Kidney (tissue), 14 donors: ENCODE results near the gene USP6NL. TPM values are rescaled to one million over a fixed set of nuclear protein-coding genes. Genes with fewer than 3 reads are reported as not detected.

Source experiments
- DNase-seq, 5 donors: peaks; one replicate each; pipeline ENCODE4 v3.0.0-alpha.2; 2013 to 2020
- FAIRE-seq: peaks from 2 replicates; lab custom pipeline; 2012; peaks lifted over from hg19 to GRCh38; lab: Jason Lieb, UNC
- H3K27ac ChIP-seq, 2 donors: one replicate each; pipeline ENCODE4 v1.7.0; 2013; ENCODE audit warnings: low read depth in 2 of 2, low read length in 2 of 2, inconsistent platforms in 1 of 2
- H3K27me3 ChIP-seq: one replicate; pipeline ENCODE4 v1.7.1; 2013; ENCODE audit warnings: low read length, inconsistent platforms; ENCODE audit not compliant: control insufficient read depth, insufficient read depth
- H3K36me3 ChIP-seq, 3 donors: one replicate each; pipeline versions ENCODE4 v1.7.0 to v1.7.1; 2013; ENCODE audit warnings: low read length in 3 of 3, control low read depth in 1 of 3, inconsistent platforms in 1 of 3; ENCODE audit not compliant: insufficient read depth in 3 of 3, control insufficient read depth in 2 of 3
- H3K4me1 ChIP-seq, 3 donors: one replicate each; pipeline versions ENCODE4 v1.7.0 to v1.7.1; 2013; ENCODE audit warnings: low read length in 3 of 3, inconsistent platforms in 1 of 3, low read depth in 1 of 3; ENCODE audit not compliant: control insufficient read depth in 2 of 3, insufficient read depth in 2 of 3
- H3K4me3 ChIP-seq, 3 donors: one replicate each; pipeline versions ENCODE4 v1.7.0 to v1.8.1; 2013; ENCODE audit warnings: low read length in 3 of 3, control low read depth in 1 of 3, inconsistent platforms in 1 of 3
- H3K9ac ChIP-seq, 3 donors: one replicate each; pipeline versions ENCODE4 v1.7.0 to v1.7.1; 2013; ENCODE audit warnings: low read length in 3 of 3, control low read depth in 1 of 3, inconsistent platforms in 1 of 3
- H3K9me3 ChIP-seq, 3 donors: one replicate each; pipeline versions ENCODE4 v1.7.0 to v1.7.1; 2013; ENCODE audit warnings: low read length in 3 of 3, control low read depth in 1 of 3, inconsistent platforms in 1 of 3; ENCODE audit not compliant: control insufficient read depth in 2 of 3, insufficient read depth in 1 of 3
- intact Hi-C: fragments of 100-400 bp; cut with DNase I; formaldehyde crosslinking; loops from one replicate; pipeline ENCODE4 v1.11.1; 2022
- polyA plus RNA-seq: library from polyadenylated mRNA; stranded (reverse); fragments of 350-450 nt; fragmentation: Illumina TruSeq; extraction: RNeasy Lipid Tissue Mini Kit (QIAGEN cat#74804); gene quantifications from one replicate; pipeline ENCODE4 v1.2.3, GENCODE V29; 2014; ENCODE audit warnings: low read depth, low replicate concordance; ENCODE audit not compliant: insufficient read depth
- total RNA-seq: library from RNA; stranded (reverse); fragmentation: NEBNext Ultra II Directional; extraction: Animal tissue kit (Norgen Biotek cat#: 25700); gene quantifications from one replicate; pipeline ENCODE4 v1.2.1, GENCODE V29; 2021
- TF ChIP-seq, protein P1 (sequence below): IDR thresholded peaks from 3 replicates; pipeline ENCODE4 v1.5.1; 2012; ENCODE audit warnings: mild to moderate bottlenecking, moderate library complexity, borderline replicate concordance; ENCODE audit not compliant: insufficient read depth; ENCODE audit errors: extremely low read depth
- donor health status: control.
- donor health status: control.
- donor health status: control.
- donor health status: control.
- donor health status: control.
- donor health status: DM: yes; HTN: yes; CAD: no.
- donor health status: Normal renal cell carcinoma (clear cell type).

USP6NL gene
- total and polyA plus RNA-seq, 2 donors from 2014 or later = 4.5 to 17.7 TPM

DNA sequence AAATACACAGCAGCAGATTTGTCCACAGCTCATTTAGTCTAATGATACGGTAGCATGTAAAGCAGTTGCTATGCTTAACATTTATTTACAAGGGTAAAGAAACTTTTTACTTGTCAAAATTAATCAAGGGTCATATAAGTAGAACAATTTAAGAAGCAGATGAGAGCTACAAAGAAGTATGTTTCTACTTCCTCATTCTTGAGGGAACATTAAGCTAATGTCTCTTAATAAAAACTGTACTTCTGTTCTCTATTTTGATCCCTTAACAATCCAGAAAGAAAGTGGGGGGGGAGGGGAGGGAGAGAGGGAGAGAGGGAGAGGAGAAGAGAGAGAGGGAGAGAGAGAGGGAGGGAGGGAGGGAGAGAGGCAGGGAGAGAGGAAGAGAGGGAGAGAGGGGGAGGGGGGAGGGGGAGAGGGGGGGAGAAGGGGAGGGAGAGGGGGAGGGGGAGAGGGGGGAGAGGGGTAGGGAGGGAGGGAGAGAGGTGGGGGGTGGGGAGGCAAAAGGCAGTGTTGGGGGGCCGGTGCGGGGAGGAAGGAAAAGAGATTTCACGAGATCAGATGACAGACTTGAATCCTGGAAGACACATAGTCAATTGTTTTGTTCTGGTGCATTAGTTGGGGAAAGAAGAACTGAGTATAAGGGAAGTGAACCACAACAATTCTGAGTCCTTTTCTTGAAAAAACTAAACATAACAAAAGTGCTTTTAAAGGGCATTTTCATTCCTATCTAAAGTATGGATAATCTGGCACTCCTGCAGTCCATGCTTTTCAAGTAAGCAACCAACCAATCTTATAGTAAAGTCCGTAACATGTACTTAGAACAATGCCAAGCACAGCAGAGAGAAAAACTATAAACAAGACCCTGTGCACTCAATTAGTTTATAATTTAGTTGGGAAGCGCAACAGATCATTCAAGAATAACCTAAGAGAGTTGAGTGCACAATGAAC, 128.0 kb downstream of the USP6NL start:
- TF ChIP-seq, protein P1, sequence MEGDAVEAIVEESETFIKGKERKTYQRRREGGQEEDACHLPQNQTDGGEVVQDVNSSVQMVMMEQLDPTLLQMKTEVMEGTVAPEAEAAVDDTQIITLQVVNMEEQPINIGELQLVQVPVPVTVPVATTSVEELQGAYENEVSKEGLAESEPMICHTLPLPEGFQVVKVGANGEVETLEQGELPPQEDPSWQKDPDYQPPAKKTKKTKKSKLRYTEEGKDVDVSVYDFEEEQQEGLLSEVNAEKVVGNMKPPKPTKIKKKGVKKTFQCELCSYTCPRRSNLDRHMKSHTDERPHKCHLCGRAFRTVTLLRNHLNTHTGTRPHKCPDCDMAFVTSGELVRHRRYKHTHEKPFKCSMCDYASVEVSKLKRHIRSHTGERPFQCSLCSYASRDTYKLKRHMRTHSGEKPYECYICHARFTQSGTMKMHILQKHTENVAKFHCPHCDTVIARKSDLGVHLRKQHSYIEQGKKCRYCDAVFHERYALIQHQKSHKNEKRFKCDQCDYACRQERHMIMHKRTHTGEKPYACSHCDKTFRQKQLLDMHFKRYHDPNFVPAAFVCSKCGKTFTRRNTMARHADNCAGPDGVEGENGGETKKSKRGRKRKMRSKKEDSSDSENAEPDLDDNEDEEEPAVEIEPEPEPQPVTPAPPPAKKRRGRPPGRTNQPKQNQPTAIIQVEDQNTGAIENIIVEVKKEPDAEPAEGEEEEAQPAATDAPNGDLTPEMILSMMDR = no peak
- Histone ChIP-seq H3K4me1 (no peaks in the 10 kb centered on the region), H3K36me3 (peaks cover 0 to 2% (median 0%) of the 10 kb centered on the region in 3 donors), H3K9me3 (no peaks in the 10 kb centered on the region), H3K4me3 (no peak overlapping the region), H3K27ac (no peak overlapping the region), H3K9ac (no peak overlapping the region), H3K27me3 (no peaks in the 10 kb centered on the region)
- no peak for FAIRE-seq
- peak in 1 of 5 donors; percentile 13 for DNase-seq
- intact Hi-C loops = no loop called here

DNA sequence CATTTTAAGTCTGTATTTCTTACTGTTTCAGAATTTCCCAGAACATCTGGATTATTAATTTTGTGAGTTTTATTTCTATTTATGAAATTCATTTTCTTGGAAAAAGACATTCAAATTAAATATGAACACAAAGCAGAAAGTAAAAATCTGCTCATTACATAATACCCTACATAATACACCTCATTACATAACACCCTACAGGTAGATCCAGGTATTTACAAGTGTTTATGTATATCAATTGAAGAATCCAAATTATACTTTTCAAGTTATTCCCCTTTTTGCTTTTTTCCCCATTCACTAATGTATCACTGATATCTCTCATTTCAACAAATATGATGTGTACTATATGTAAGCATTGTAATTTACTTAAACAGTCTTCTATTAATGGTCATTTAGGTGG, 129.1 kb downstream of the USP6NL start:
- H3K4me3 ChIP-seq = no peak overlapping the region
- peaks cover 0 to 2% (median 0%) of the 10 kb centered on the region in 3 donors for H3K36me3 ChIP-seq
- intact Hi-C loops = no loop called here
- no peak for DNase-seq
- no peak for FAIRE-seq
- no peaks in the 10 kb centered on the region for H3K27me3 ChIP-seq
- H3K4me1 ChIP-seq = no peaks in the 10 kb centered on the region
- H3K27ac ChIP-seq = no peak overlapping the region
- H3K9ac ChIP-seq = no peak overlapping the region
- H3K9me3 ChIP-seq = no peaks in the 10 kb centered on the region
- TF ChIP-seq, protein P1 = no peak

DNA sequence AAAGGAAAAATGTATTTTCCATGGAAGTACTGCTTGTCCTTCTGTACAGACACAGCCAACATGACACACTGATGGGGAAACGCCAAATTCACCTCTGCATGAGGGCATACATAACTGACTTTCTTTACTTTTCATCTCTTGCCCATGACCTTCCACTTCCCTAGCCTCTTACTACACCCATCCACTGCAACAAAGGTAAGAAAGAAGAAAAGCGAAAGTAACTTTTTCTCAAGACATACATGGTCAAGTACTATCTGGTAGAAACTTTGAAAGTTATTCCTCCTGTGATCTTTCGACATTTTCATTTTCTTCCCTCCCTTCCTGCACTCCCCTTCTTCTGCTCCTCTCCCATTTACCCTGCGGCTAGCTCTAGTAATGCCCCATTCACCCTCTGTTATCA, 130.8 kb downstream of the USP6NL start:
- Histone ChIP-seq H3K36me3 (peaks cover 0 to 3% (median 2%) of the 10 kb centered on the region in 3 donors), H3K27ac (no peak overlapping the region), H3K27me3 (no peaks in the 10 kb centered on the region), H3K9me3 (no peaks in the 10 kb centered on the region), H3K4me3 (no peak overlapping the region), H3K9ac (no peak overlapping the region), H3K4me1 (no peaks in the 10 kb centered on the region)
- DNase-seq (no peak), FAIRE-seq (no peak)
- intact Hi-C loops = no loop called here
- TF ChIP-seq, protein P1 = no peak
